Central memory CD8-positive, alpha-beta T cell (primary cell): ENCODE measurements around the gene WDPCP.

Source experiments
- ATAC-seq: fragments of 150-1000 bp; cut with Tn5 transposase; replicated peaks from 2 replicates; pipeline ENCODE4 v1.10.0; 2022; ENCODE audit warnings: mild to moderate bottlenecking, moderate FRiP score, moderate number of reproducible peaks; ENCODE audit not compliant: poor library complexity, severe bottlenecking; ENCODE audit errors: extremely low read depth
- DNase-seq, 2 donors: peaks; one replicate each; pipeline ENCODE4 v3.0.0; 2021; ENCODE audit warnings: low spot score in 2 of 2
- H3K27ac Mint-ChIP-seq: one replicate; pipeline ENCODE4 v1.8.0; 2022; ENCODE audit warnings: low read depth, mild to moderate bottlenecking, moderate library complexity, mixed read lengths
- H3K27me3 Mint-ChIP-seq: one replicate; pipeline ENCODE4 v1.8.0; 2022; ENCODE audit warnings: mixed read lengths
- H3K36me3 Mint-ChIP-seq: one replicate; pipeline ENCODE4 v1.8.0; 2022; ENCODE audit warnings: mild to moderate bottlenecking, moderate library complexity, mixed read lengths; ENCODE audit not compliant: insufficient read depth
- H3K4me1 Mint-ChIP-seq: one replicate; pipeline ENCODE4 v1.8.0; 2022; ENCODE audit warnings: mixed read lengths
- H3K4me3 Mint-ChIP-seq: one replicate; pipeline ENCODE4 v1.8.0; 2022; ENCODE audit warnings: mild to moderate bottlenecking, moderate library complexity, mixed read lengths
- H3K9me3 Mint-ChIP-seq: one replicate; pipeline ENCODE4 v1.8.0; 2022; ENCODE audit warnings: mixed read lengths

Gene WDPCP

GRCh38 chr2:63555931-63556330 is 32.3 kb downstream of the WDPCP start:
- ATAC-seq (no peak), DNase-seq (no peak)
- H3K9me3 Mint-ChIP-seq: peaks cover 16% of the 10 kb centered on the region
- no peak overlapping the region for H3K4me3 Mint-ChIP-seq
- peaks cover 6% of the 10 kb centered on the region for H3K4me1 Mint-ChIP-seq
- H3K27ac Mint-ChIP-seq: no peak overlapping the region
- no peaks in the 10 kb centered on the region for H3K27me3 Mint-ChIP-seq
- H3K36me3 Mint-ChIP-seq: peaks cover 3% of the 10 kb centered on the region

GRCh38 chr2:63555299-63555698 is 33.0 kb downstream of the WDPCP start:
- Mint-ChIP-seq H3K36me3 (peaks cover 3% of the 10 kb centered on the region), H3K9me3 (peaks cover 16% of the 10 kb centered on the region), H3K4me3 (no peak overlapping the region), H3K27ac (no peak overlapping the region), H3K27me3 (no peaks in the 10 kb centered on the region), H3K4me1 (peaks cover 6% of the 10 kb centered on the region)
- DNase-seq (no peak), ATAC-seq (no peak)

DNA sequence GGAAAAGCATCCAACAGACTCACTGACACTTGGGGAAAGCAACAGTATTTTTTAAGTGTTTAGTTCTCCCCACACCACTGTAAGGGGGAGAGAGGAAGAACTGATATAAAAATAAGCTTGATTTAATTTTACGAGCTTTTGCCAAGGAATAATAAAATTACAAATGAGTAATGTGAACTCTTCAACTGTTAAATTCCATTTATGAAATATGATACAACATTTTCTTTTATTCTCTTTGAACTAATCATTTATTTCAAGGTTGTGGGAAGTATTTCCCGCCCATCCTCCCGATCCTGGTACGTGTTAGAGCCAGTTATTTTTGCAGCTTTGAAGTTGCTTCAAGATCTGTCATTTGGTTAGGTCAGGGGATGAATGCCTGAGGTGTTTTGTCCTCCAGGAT is 35.2 kb downstream of the WDPCP start:
- DNase-seq (no peak), ATAC-seq (no peak)
- Mint-ChIP-seq H3K27ac (no peak overlapping the region), H3K4me1 (peaks cover 5% of the 10 kb centered on the region), H3K27me3 (no peaks in the 10 kb centered on the region), H3K4me3 (no peak overlapping the region), H3K9me3 (peaks cover 15% of the 10 kb centered on the region), H3K36me3 (peaks cover 3% of the 10 kb centered on the region)

DNA sequence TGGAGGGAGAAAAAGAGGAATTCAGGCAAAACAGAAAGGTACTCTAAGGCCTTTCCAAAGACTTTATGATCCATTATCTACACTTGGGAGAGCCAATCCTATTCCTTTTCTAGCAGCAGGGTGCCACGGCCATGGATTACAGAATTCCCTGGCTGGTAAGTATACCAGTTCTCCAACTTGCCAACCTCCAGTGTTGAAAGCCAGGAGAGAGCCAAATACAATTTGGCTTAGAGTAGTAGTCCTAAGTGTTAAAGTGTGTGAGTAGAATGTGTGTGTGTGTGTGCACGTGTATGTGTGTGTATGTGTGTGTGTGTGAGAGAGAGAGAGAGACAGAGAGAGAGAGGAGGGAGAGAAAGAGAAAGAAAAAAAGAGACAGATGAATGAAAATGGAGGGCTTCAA is 43.3 kb downstream of the WDPCP start:
- no peaks in the 10 kb centered on the region for H3K36me3 Mint-ChIP-seq

DNA sequence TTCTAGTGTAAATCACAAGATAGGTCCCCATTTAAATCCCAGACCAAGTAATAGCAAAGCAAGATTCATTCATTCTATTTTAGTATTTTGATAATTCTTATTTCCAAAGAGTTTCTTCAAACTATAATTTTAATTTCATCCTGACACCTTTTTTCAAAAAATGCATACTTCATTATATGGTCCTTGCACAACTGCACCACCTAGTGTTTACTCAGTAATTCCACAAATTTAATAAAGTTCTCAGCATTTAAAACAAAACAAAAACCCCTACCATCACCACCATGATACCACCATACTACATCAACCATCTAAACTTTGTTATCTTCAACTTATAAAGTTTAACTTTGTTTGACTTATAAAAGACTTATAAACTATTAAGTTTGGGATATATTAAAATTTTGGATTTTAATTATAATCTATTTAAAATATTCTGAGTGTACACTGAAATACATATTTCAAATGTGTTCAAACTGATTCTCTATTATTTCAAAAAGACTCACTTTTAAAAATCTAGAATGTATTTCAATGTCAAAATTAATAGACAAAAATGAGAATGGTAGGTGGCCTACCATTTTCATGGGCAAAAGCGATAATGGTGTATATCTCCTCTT is 44.2 kb downstream of the WDPCP start:
- Mint-ChIP-seq H3K9me3 (no peaks in the 10 kb centered on the region), H3K27ac (no peak overlapping the region), H3K4me3 (no peak overlapping the region)

More for the DNA sequence above, 43.3 kb downstream of the WDPCP start:
- no peak overlapping the region for H3K27ac Mint-ChIP-seq
- no peak overlapping the region for H3K4me3 Mint-ChIP-seq
- no peaks in the 10 kb centered on the region for H3K4me1 Mint-ChIP-seq
- ATAC-seq (no peak), DNase-seq (no peak)
- H3K9me3 Mint-ChIP-seq: no peaks in the 10 kb centered on the region
- H3K27me3 Mint-ChIP-seq: no peaks in the 10 kb centered on the region

DNA sequence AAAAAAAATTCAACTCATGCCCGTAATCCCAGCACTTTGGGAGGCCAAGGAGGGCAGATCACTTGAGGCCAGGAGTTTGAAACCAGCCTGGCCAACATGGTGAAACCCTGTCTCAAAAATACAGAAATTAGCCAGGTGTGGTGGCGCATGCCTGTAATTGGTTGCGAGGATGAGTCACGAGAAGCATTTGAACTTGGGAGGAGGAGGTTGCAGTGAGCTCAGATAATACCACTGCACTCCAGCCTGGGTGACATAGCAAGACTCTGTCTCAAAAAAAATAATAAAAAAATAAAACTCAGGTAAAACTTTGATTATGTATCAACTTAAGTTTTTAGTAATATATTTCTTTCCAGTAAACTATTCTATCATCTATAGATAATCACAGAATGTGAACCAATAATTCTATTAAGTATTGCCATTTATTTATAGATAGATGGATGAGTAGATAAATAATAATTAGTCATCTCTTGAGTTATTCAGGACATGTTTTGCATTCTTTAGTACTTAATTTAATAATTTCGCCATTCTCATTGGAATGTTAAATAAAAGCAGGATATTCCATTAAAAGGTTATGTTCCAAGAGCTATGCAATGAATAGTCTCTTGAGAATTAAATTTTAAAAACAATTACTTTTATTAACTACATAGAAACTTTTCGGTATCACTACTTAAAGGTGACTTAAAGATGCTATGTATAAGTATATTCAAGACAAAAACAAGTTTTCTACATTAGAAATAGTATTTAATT is 48.7 kb downstream of the WDPCP start:
- Mint-ChIP-seq H3K9me3 (peaks cover 6% of the 10 kb centered on the region), H3K4me1 (no peaks in the 10 kb centered on the region), H3K27ac (no peak overlapping the region), H3K4me3 (no peak overlapping the region), H3K36me3 (no peaks in the 10 kb centered on the region), H3K27me3 (no peaks in the 10 kb centered on the region)
- DNase-seq: no peak
- no peak for ATAC-seq

More for the DNA sequence above, 44.2 kb downstream of the WDPCP start:
- DNase-seq: no peak
- H3K36me3 Mint-ChIP-seq: no peaks in the 10 kb centered on the region
- H3K4me1 Mint-ChIP-seq: no peaks in the 10 kb centered on the region
- no peak for ATAC-seq
- H3K27me3 Mint-ChIP-seq: no peaks in the 10 kb centered on the region

DNA sequence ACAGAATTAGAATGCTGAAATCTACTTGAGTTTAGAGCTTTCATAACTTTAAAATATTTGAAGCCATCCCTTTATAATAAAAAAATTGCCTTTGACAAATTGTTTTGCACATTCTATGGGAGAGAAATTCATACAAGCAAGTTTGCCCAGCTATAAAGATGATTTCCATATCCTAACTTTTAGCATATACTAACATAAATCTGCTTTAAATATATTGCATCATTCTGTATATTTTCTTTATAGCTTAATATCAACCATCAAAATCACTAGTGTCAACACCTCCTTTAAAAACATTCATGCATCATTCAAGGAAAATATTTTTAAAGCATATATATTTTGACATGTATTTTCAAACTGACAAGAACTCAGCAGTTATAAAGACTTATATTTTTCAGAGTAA is 49.9 kb downstream of the WDPCP start:
- DNase-seq: no peak
- no peak for ATAC-seq
- H3K27ac Mint-ChIP-seq: no peak overlapping the region
- peaks cover 6% of the 10 kb centered on the region for H3K4me1 Mint-ChIP-seq
- H3K4me3 Mint-ChIP-seq: no peak overlapping the region
- H3K27me3 Mint-ChIP-seq: no peaks in the 10 kb centered on the region
- H3K9me3 Mint-ChIP-seq: peaks cover 11% of the 10 kb centered on the region
- H3K36me3 Mint-ChIP-seq: no peaks in the 10 kb centered on the region

DNA sequence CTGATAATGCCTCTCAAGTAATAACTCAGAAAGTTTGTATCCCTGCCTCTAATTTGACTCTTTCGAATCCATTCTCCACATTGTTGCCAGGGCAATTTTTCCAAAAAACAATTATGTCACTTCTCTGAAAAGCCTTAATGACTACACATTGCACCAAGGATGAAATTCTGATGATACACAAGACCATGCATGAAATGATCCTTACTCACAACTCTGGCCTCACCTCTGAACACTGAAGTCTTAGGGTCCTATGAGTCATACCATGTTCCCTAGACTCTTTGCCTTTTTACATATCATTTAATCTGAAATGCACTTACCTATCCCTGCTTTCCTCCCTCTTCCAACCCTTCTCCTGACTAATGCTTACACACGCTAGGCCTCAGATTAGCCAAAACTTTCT is 51.0 kb downstream of the WDPCP start:
- H3K4me3 Mint-ChIP-seq: no peak overlapping the region
- no peak for ATAC-seq
- H3K36me3 Mint-ChIP-seq: no peaks in the 10 kb centered on the region
- no peak overlapping the region for H3K27ac Mint-ChIP-seq
- DNase-seq: no peak
- H3K4me1 Mint-ChIP-seq: peaks cover 9% of the 10 kb centered on the region
- peaks cover 18% of the 10 kb centered on the region for H3K9me3 Mint-ChIP-seq
- no peaks in the 10 kb centered on the region for H3K27me3 Mint-ChIP-seq

DNA sequence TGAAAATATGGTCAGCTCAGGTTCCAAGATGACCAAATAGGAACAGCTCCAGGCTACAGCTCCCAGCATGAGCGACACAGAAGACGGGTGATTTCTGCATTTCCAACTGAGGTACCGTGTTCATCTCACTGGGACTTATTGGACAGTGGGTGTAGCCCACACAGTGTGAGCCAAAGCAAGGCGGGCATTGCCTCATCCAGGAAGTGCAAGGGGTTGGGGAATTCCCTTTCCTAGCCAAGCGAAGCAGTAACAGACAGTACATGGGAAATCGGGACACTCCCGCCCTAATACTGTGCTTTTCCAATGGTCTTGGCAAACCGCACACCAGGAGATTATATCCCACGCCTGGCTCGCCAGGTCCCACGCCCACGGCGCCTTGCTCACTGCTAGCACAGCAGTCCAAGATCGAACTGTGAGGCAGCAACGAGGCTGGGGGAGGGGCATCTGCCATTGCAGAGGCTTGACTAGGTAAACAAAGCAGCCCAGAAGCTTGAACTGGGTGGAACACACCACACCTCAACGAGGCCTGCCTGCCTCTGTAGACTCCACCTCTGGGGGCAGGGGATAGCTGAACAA is 57.5 kb downstream of the WDPCP start:
- ATAC-seq (no peak), DNase-seq (no peak)
- H3K36me3 Mint-ChIP-seq: no peaks in the 10 kb centered on the region
- peaks cover 23% of the 10 kb centered on the region for H3K9me3 Mint-ChIP-seq
- H3K4me1 Mint-ChIP-seq: peaks cover 9% of the 10 kb centered on the region
- H3K27me3 Mint-ChIP-seq: no peaks in the 10 kb centered on the region
- no peak overlapping the region for H3K27ac Mint-ChIP-seq
- no peak overlapping the region for H3K4me3 Mint-ChIP-seq

GRCh38 chr2:63525905-63526304 is 62.4 kb downstream of the WDPCP start:
- no peak overlapping the region for H3K27ac Mint-ChIP-seq
- DNase-seq (no peak), ATAC-seq (no peak)
- peaks cover 2% of the 10 kb centered on the region for H3K36me3 Mint-ChIP-seq
- H3K27me3 Mint-ChIP-seq: no peaks in the 10 kb centered on the region
- H3K4me1 Mint-ChIP-seq: peaks cover 22% of the 10 kb centered on the region
- no peak overlapping the region for H3K4me3 Mint-ChIP-seq
- H3K9me3 Mint-ChIP-seq: peaks cover 29% of the 10 kb centered on the region

- DNase-seq: no peak
- no peak overlapping the region for H3K4me3 Mint-ChIP-seq
- no peak overlapping the region for H3K27ac Mint-ChIP-seq
- peaks cover 33% of the 10 kb centered on the region for H3K4me1 Mint-ChIP-seq
- no peaks in the 10 kb centered on the region for H3K27me3 Mint-ChIP-seq
- H3K36me3 Mint-ChIP-seq: peaks cover 2% of the 10 kb centered on the region
- H3K9me3 Mint-ChIP-seq: peaks cover 34% of the 10 kb centered on the region
- no peak for ATAC-seq
Observed at GRCh38 chr2:63522950-63523349, 65.3 kb downstream of the WDPCP start.

GRCh38 chr2:63520793-63521192 is 67.5 kb downstream of the WDPCP start:
- DNase-seq: no peak
- Mint-ChIP-seq H3K36me3 (peaks cover 2% of the 10 kb centered on the region), H3K9me3 (peaks cover 34% of the 10 kb centered on the region), H3K4me1 (peaks cover 33% of the 10 kb centered on the region), H3K27me3 (no peaks in the 10 kb centered on the region), H3K27ac (no peak overlapping the region), H3K4me3 (no peak overlapping the region)
- ATAC-seq: no peak

DNA sequence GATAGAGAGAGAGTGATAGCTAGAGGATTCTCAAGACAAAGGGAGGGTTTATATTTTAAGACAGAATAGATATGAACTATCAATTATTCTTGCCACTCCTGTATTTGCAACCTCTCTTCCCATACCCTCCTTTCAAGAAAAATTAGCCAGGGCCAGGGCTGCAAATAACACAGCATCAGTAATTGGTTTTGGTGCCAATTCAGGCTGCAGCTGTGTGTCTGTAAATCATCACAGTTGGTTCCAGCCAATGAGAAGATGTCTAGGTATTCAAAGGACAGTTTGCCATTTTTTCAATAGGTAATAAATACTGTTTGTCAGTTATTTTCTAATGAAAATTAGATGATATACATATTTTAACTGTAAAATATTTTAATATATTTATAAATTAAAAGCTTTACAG is 73.5 kb downstream of the WDPCP start:
- DNase-seq (no peak), ATAC-seq (no peak)
- Mint-ChIP-seq H3K27me3 (no peaks in the 10 kb centered on the region), H3K4me3 (no peak overlapping the region), H3K36me3 (no peaks in the 10 kb centered on the region), H3K4me1 (peaks cover 4% of the 10 kb centered on the region), H3K27ac (no peak overlapping the region), H3K9me3 (peaks cover 8% of the 10 kb centered on the region)
